ENCODE results near the gene SCN4A.
"Not testable (repeated sequence)": the region's sequence is repeated elsewhere in the genome, so short reads cannot be mapped to it uniquely, and the experiment has no call there.

The SCN4A gene

DNA sequence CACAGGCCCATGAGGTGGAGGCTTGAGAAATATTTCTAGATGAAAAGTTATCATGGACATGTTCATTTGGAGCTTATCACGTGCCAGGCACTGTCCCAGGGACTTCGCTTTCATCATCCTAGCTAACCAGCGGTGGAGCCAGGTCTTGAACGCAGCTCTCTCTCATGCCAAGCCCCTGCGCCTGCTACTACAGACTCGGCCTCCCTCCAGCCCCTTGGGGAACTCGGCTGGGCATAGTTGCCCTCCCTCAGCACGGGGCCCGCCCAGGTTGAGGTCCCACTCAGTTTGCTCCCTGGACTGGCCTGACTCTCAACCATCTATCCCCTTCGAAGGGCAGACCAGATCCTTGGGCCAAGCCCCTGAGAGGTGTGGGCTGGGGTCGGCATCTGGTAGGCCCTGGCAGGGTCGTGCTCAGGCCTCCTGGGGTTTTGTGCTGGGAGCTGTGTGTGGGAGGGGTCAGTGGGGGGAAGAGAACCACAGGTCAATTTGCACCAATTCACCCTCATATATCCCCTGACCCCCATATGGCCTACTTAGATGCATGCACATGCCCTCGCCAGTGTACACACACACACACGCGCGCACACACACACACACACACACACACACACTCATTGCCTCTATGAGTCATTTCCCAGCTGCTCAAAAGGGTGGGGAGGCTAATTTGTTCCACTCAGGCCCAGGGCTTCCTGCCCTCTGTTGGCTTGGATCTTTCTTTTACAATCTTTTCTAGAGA lies 12.1 kb upstream of the SCN4A start:
- peak; percentile 68 for DNase-seq (ENCODE audit: low spot score)

DNA sequence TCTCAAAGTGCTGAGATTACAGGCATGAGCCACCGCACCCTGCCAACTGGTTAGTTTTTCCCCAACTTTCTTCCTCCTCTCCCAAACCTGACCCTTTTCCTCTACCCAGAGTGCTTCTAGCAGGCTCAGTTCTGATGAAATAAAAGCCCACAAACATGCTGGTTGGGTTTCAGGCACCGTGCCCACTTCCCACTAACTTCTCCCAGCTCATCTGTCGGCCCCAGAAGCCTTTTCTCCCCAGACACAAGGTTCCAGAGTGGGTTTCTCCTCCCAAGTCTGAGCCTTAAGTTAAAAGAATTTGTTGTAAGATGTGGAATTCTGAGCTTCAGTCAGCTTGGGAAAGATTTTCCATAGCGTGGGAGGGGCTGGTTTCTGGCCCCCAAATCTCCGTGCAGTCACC lies 11.5 kb upstream of the SCN4A start:
- DNase-seq (ENCODE audit: low spot score): no peak

DNA sequence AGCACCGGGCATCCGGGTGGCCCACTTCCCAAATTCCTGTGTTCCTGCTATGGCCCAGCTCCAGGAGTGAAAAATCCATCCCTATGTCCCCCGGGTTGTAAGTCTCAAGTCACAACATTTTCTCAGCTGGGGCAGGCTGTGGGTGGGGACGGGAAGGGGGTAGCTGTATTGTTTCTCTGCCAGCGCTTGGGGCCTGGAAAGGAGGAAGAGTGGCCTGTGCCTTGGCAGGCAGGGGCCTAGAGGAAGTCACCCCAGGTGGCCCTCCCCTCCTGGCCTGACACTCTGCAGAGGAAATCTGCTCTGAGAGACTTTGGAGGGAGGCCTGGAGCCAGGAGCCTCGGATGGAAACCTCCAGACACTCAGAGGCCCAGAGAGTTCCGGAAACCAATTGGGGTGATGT lies 10.6 kb upstream of the SCN4A start:
- DNase-seq (ENCODE audit: low spot score): no peak

DNA sequence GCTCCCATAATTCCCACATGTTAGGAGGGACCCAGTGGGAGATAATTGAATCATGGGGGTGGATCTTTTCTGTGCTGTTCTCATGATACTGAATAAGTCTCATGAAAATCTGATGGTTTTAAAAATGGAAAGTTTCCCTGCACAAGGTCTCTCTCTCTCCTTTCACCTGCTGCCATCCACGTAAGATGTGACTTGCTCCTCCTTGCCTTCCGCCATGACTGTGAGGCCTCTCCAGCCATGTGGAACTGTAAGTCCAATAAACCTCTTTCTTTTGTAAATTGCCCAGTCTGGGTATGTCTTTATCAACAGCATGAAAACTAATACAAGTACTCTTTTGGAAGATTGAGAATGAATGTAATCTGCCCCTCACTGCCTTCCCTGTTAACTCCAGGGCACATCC lies 9.9 kb upstream of the SCN4A start:
- DNase-seq (ENCODE audit: low spot score): not testable (repeated sequence)

DNA sequence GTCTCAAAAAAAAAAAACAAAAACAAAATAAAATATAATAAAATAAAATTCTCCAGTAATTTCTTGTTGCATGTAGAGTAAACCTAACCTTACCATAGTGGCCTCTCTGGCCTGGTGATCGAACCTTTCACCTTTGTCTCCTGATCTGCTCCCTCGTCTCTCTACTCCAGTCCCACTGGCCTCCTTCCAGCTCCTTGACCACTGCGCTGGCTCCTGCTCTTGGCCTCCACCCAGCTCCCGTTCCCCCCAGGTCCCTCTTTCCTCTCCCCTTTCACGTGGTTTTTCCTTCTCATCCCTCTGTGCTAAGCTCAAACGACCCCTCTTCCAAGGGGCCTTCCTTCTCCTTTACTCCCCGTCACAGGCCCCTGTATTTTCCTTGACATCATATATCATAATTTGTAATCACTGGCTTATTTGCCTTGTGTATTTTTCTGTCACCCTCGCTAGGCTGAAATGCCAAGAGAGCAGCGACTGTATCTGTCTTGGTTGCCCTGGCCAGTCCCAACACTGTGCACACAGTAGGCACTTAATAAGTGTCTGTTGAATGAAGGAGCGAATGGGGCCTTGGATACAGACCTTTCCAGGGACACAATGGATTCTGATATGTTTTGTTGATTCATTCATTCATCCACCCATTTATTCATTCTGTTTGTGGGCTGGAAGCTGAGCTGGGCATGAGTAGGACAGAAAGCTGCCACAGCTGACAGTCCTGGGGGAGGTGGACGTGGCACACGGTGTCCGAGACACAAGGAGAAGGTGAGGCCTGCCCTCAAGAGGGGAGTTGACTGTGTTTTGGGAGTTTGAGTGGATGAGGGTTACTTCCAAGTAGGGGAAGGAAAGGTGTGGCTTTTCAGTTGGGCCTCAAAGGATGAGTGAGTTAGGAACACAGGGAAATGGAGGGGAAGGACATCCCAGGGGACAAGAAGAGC lies 5.8 kb upstream of the SCN4A start:
- no peak for DNase-seq (ENCODE audit: low spot score)

DNA sequence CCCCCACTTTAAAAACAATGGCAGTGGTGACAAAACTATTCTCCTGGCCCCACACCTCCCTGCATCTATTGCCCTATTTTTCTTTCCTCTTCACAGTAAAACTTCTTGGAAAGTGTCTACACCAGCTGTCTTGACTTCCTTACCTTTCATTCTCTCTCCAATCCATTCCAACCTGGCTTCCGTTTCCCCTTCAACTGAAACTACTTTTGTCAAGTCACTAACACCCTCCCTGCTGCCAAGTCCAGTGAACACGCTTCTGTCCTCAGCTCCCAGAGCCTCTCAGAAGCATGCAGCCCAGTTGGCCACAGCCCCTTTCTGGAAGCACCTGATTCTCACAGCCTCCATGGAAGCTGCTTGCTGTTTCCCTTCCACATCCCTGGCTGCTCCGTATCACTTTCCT lies 4.0 kb upstream of the SCN4A start:
- no peak for DNase-seq (ENCODE audit: low spot score)

DNA sequence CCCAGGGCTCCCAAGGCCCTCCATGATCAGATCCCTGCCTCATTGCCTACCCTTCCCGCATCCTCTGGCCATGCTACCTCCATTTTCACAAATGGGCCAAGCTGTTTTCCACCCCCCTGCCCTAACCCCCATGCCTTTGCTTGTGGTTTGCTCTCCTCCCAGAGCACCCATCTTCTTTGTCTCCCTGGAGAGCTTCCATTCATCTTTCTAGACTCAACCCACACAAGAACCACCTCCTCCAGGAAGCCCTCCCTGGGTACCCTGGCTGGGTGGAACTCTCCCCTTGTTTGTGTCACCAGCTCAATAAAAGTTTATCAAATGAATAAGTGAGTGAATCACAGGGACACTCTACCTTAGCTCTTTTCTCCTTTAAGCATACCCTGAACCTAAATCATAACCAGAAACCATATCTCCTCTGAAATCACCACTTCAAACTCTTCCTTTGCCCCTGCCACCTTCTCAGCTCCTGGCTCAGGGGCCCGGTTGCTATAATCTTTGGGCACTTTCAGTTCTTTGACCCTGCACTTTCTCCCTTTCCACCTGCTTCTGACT lies 2.9 kb upstream of the SCN4A start:
- DNase-seq (ENCODE audit: low spot score): no peak

DNA sequence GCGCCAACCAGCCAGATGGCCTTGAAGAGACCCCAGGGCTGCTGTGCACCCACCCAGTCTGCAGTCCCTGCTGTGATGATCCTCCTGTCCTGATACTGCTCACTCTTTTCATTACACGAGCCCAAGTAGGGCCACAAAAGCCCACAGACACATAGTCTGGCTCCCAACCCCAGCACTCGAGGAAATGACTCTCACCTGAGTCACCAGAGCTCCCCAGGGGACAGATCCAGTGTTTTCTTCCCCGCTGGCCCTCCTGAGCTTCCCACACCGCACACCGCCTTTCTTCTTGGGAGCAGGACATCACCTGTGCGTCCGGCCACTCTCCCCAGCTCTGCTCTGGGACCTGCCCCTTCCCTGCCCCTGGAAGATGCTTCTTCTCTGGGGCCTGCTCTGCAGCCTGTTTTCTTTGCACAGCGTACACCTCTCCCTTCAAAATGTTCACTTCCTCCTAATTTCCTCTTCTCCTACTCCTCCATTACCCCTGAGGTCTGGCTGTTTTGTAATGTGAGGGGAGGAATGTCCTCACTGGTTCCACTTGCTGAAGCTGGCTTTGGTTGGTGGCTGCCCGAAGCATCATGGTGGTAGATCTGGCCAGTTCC lies 2.0 kb upstream of the SCN4A start:
- DNase-seq (ENCODE audit: low spot score): no peak

DNA sequence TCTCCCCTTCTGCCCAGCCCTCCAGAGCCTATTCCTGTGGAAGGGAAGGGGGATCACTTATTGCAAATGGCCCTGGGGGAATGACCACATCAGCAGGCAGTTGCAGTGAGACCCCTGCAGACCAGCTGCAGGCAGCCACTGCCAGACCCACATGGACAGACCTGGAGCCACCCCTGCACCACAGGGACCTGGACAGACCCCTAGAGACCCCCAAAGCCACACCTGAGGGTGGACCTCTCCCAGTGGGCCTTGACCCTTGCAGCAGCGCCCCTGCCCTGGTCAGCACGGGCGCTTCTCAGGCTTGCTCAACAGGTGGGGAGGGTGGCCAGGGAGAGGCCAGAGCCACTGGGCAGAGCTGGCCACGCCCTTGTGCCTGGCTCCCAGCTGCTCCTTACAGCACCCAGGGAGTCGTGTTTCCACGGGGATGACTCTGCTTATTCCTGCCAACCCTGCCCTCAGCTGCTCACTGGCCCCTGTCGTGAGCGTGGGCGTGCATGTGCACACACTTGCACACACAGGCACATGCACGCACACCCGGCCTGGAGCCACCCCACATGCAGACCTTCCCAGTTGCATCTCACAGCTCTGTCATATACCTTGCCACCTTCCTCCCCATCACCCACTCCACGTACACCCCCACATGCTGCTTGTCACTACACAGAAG lies 1.3 kb upstream of the SCN4A start:
- no peak for DNase-seq (ENCODE audit: low spot score)

DNA sequence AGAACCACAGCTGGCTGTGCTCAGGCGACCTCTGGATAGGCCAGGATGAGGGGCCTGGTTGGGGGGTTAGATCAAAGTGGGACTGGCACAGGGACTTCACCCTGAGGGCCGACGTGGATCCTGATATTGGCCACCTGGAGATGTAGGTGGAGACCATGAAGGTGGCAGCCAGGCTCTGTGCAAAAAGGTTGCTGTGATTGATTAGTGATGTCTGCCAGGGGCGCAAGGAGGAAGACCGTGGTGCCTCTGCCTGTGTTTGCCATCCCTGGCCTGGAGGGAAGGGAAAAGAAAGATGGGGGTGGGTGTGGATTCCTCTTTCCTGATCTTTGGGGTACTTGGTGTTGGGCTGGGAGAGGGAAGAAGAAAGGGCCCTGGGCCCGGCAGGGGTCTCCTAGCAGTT lies 529 bp upstream of the SCN4A start:
- no peak for DNase-seq (ENCODE audit: low spot score)

DNA sequence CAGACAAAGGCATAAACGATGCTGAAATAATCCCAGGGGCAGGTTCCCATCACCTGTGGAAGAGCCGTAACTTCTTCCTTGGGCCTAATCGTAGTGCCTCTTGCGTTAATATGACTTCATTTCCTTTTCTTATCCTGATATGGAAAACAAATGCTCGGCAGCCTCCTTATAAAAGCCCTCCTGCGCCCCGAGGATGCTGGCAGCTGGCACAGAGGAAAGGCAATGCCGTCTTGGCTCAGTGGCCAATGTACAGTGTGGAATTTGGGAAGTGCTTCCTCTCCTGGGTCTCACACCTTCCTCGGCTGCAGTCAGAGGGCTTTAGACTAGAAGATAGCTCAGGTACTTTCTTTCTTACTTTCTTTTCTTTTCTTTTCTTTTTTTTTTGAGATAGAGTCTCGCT lies 3.4 kb downstream of the SCN4A start:
- DNase-seq (ENCODE audit: low spot score): no peak

DNA sequence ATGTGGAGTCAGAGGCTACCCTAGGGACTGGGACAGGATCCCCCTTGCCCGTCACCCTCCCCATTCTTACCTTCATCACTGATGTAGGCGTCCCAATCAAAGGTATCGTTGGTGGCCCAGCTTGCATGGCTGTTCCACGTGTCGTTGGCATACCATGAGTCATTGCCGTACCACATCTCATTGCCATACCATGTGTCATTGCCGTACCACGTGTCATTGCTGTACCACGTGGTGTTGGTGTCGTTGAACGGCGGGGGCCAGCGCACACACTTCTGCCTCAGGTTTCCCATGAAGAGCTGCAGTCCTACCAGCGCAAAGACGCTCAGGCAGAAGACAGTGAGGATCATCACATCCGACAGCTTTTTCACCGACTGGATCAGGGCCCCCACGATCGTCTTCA lies 4.8 kb downstream of the SCN4A start:
- DNase-seq (ENCODE audit: low spot score): peak; percentile 37

DNA sequence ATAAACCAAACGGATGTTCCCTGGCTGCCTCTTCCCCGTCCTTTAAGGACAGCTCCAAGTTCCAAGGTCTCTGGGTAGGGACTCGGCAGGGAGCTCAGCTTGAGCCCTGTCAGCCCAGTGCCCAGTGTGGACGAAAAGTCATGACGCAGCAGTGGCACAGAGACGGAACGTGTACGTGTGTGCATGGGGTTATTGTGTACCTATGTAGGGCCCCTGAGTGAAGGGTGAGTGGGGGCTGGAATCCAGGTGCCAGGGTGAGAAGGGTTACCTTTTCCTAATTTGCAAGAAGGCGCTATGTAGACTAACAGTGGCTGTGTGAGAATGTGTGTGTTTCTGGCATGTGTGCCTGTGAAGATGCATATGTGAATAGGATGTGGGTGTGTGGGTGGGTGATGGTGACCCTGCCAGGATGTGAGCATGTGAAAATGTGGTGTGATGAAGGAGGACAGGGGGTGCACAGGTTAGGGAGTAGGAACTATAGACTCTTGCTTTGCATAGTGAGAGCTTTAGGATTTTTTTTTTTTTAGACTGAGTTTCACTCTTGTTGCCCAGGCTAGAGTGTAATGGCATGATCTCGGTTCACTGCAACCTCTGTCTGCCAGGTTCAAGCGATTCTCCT lies 6.0 kb downstream of the SCN4A start:
- peak; percentile 17 for DNase-seq (ENCODE audit: low spot score)

DNA sequence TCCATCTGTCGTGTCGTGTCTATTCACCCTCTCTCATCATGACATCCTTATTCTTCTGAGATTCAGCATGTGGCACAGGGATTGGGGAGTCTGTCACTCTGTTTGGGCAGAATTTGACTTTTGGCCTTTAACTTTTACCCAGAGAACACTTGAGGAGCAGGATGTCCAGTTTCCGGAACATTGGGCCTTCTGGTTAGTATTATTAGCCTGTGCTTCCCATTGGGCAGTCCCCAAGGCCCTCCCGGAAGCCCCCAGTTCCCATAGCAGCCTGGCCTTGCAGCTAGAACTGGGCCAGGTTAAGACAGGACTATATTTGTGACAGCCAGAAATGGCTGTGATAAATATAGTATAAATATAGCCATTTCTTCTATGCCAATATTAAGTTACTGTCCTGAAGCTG lies 9.6 kb downstream of the SCN4A start:
- DNase-seq (ENCODE audit: low spot score): no peak

DNA sequence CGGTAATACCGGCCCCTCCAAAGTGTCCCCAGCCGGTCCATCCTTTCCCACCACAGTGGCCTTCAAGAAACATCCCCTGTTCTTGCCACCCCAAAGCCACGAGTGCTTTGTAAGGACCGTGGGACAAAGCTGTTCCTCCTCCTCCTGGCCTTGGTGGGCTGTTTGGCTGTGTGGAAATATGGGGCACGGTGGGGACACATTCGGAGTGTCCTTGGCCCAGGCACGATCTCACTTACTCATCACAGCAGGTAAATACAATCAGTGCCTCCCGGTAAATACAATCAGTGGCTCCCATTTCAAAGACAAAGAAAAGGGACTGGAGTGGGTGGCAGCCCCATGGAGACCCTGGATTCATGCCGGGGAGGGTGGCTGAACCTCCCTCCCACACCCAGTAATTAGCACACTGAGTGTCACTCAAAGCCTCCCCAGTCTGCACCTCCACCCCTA lies 10.4 kb downstream of the SCN4A start:
- DNase-seq (ENCODE audit: low spot score): no peak

DNA sequence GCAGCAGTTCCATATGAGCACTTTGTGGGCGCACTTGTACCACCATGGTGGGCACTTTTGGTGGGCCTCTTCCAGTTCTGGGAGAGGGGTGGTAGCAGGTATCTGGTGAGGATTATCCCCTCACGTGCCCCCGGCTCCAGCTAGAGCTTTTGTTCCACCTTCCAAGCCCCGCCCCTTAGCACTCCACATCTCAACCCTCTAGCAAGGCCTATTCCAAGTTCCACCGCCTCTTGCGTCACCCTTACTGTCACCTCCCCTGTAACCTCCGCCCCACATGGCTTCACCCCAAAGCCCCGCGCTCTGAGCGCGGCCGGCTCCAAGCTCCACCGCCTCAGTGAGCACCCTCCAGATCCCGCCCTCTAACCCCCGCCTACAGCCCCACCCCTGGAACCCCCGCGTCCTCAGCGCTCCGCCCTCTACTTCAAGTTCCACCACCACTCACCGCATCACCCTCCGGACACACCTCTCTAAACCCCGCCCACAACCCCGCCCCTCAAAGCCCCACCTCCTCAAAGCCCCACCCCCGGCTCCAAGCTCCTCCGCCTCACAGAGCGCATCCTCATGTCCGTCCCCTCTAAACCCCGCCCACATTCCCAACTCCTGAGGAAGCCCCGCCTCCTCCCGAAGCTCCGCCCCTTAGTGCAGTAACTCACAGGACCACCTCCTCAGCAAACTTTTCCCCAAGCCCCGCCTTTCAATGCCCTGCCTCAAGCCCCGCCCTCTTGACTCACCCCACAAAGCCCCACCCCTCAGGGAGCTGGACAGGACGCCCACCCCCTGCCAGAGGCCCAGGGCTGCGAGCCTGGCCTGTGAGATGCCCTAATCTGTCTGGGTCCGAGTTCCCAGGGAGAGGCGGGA lies 11.1 kb downstream of the SCN4A start:
- DNase-seq (ENCODE audit: low spot score): peak; percentile 54

DNA sequence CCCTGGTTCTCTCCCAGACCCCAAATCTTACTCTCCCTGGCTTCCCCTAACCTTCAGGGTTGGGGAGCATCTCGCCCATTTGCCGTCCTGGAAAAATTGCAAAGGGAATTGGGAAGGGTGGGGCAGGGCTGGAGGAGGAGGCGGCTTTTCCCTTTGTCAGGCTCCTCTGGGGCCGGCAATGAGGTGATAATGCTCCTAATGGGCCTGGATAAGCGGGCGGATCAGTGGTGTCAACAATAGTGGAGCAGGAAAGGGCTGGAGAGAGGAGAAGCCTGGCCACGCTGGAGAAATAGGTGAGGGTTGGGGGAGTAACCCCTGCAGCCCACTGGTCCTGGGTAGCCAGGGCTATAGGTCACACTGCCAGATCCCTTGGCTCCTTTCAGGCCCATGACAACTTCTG lies 12.3 kb downstream of the SCN4A start:
- no peak for DNase-seq (ENCODE audit: low spot score)

DNA sequence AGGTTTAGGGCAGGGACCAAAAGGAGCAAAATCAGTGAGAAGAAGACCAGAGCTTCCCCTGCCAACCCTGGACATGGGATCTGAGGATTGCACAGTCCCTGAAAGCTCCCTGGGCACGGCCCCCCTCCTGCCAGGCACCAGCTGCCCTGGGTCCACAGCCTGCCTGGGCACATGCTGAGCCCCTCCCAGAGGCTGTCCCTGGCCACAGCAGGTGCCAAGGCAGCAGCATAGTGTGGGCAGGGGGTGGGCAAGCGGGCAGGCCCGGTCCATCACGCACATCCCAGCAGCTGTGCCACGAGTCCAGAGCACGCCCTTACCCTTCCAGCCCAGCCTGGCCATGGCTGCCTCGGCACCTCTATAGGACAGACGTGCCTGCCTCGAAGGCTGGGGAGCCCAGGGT lies 12.7 kb downstream of the SCN4A start:
- no peak for DNase-seq (ENCODE audit: low spot score)

DNA sequence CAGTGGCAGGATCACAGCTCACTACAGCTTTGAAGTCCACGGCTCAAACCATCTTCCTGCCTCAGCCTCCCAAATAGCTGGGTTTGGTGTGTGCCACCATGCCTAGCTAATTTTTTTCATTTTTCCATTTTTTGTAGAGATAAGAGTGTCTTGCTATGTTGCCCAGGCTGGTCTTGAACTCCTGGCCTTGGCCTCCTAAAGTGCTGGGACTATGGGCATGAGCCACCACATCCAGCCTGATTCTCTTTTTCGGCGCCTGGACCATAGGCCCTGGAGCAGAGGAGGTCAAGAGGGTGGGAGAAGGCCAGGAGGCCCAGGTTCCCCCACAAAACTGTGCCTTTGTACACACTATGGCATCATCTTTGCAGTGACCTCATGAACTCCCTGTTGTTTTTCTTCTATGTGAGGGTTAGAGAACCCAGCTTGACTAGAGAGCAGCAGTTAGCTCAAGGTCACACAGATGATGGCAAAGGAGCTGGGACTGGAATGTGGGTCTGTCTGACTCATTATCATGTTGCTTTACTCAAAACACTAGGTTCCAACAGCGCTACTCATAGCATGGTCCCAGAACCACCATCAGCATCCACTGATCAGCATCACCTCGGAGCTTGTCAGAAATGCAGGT lies 16.3 kb downstream of the SCN4A start:
- DNase-seq (ENCODE audit: low spot score): no peak

DNA sequence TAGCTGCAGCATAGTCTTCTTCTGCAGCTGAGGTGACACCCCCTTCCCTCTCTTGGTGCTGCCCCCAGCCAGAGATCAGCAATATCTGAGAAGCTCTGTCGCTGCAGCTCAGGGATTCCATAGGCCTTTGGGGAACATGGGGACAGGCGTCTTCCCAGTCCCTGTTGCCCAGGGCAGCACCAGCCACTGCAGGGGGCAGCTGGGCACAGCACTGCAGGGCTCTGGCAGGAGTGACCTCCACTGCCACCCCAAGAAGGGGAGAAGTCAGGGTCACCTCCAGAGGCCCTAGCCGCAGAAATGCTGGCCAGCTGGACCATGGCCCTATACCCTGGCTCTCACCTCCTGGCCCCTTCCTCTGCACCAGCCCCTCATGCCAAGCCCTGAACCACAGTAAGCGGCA lies 16.9 kb downstream of the SCN4A start:
- DNase-seq (ENCODE audit: low spot score): no peak

Data from activated CD4-positive, alpha-beta T cell treated with anti-CD3 and anti-CD28 coated beads, Interleukin-2, Interleukin-4, amounts not matched to agents 100 ng/mL and 50 ng/mL, durations not matched to agents 16 hours and 8 hours (primary cell).